GM21717 (cell line): ENCODE data around the gene NCS1.

Experiments
- ATAC-seq: cut with Tn5 transposase; IDR thresholded peaks from one replicate; pipeline ENCODE4 v1.9.1; 2021; ENCODE audit warnings: mild to moderate bottlenecking, moderate library complexity; ENCODE audit not compliant: unreplicated experiment

NCS1 gene

DNA sequence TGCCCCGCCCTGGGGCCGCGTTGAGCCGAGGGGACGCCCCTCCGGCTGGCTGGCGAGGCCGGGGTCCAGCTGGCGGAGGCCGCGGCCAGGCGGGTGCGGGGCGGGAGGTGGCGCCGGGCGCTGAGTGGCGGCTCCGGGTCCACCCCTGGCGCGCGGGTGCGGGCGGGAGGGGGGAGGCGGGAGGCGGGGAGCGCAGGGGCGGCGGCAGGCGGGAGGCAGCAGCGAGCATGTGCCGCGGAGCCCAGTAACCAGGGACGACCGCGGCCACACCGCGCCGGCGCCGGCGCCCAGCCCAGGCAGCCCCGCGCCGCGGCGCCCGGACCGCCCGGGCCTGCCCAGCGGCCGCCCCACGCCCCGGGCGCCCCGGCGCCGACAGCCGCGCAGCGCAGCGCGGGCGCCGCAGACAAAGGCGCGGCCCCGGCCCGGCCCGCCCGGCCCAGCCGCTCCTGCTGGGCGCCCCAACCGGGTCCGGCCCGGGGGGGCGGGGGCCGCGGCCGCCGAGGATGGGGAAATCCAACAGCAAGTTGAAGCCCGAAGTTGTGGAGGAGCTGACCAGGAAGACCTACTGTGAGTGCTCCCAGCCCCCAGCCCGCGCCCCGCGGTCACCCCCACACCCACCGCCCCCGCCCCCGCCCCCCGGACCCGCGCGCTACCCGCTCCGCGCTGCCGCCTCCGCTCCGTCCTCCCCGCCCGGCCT, at the start of gene NCS1:
Gene NCS1 (plus strand): TSS at position 244 of the 697 bp plus-strand sequence. CDS start 260 bp downstream, at position 504.
- ATAC-seq: no peak

- ATAC-seq: no peak
These were observed 49.7 kb upstream of the NCS1 start for GRCh38 chr9:130122456-130122855.

- ATAC-seq: no peak
These were observed 47.9 kb upstream of the NCS1 start for GRCh38 chr9:130124085-130124860.

DNA sequence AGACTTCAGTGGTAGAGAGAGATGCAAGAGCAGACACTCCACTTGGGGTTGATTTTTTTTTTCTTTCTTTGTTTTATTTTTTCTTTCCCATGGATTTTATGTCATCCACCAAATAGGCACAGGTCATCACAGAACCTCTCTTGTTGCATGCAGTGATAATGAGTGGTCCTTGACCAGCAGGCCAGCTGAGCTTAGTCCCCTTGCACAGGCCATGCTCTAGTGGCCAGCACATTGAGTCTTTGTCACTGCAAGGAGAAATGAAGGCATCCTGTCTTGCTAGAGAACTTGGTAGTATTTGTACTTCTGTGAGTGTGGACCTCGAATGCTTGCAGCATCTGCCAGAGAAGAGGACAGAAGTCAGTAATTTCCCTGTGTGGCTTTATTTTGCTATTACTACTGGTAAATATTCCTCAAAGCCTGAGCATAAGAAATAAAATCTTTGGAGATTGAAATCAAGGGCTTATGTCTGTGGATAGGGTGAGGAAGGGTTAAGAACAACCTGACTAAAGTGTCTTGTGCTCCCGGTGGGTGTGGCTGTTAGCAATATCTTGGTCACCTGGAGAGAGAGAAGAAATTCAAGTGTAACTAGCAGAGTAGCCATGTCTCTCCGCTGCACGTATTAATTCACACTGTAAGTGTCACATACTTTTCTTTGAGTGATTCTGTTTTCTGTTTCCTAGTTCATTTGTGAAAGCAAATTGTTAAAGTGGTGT, 45.3 kb upstream of the NCS1 start:
- no peak for ATAC-seq

GRCh38 chr9:130128251-130128650, 44.0 kb upstream of the NCS1 start:
- peak; percentile 41 for ATAC-seq

- peak; percentile 69 for ATAC-seq
These were observed 43.3 kb upstream of the NCS1 start for GRCh38 chr9:130128733-130129431.

DNA sequence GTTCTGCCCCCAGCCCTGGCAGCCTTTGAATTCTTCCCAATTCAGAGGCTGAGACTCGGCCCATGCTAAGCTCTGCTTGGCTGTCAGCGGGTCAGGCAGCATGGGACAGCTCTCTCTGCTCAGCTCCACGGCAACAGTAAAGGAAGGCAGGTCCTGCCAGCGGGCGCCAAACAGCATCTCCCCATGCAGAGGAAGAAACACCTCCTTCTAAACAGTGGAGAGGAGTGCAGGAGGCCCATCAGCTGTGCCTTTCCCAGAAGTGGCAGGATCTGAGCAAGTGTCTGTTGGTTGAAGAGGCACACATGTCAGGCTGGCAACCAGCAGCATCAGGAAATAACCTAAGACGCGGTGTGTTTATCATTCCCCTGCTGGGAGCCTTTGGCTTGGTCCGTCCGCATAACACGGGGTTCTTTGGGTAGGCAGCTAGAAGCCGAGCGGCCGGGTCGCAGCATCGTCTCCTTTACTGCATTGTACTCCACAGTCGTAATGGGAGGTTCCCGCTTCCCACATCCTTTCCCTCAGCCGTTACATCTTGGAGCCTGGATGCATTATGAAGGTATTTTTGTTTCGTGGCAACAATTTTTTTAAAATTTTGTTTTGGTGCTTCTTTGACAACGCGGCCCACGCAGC, 42.7 kb upstream of the NCS1 start:
- ATAC-seq: peak; percentile 15

DNA sequence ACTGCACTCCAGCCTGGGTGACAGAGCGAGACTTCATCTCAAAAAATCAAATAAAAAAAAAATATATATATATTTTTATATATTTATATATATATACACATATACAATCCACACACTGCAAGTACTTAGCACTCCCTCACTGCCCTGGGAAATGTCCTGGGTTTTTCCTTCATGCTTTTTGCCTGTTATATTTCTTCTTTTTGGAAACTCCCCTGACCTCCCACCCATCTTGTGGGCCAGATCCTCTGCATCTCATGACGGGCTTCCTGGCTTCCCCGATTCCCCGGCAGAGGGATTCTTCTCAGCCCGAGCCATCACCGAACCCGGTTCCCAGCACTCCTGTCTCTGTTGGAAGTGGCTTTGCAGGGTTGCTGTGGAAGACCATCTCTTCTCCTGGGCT, 39.5 kb upstream of the NCS1 start:
- ATAC-seq: no peak

DNA sequence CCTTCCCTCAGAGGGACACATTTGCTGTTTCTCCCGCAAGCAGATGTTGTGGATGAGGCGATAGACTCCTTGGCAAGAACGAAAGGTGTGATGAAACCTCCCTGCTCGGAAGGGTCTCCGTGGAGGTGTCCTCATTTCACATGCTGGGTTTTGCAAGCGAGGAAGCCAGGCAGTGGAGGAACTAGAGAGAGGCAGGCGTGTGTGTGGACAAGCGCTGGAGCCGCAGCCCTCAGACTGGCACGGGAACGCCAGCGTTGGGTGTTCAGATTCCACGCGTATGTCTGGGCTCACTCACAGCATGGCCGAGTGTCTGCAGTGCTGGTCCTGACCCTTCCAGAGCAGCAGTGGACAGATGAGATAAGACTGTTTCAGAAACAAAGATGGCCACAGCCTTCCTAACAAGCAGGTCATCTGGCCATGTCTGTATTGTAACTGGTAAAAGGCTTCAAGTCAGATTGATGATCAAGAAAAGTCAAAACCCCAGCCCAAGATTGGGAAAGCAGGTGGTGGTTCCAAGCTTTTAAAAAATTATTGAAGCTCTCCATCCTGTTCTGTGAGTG, 35.0 kb upstream of the NCS1 start:
- no peak for ATAC-seq

GRCh38 chr9:130137641-130138081, 34.5 kb upstream of the NCS1 start:
- ATAC-seq: no peak

- no peak for ATAC-seq
These were observed 34.0 kb upstream of the NCS1 start for GRCh38 chr9:130138171-130138653.

DNA sequence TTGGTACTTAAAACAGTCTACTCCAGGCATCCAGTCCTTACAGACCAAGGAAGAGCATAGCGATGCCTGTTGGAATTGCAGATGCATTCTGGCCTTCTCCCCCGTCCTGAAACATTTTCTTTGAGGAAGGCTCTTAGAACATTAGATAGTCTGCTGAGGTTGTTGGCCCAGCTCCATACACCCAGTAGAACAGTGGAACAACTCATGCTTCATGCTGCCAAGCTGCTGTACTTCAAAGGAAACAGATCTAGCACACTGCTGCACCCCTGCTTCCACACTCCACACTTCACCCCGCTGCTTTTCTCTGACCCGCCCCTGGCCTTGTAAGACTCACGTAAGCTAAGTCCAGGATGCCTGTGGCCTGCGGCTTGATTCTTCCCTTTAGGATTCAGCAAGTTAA, 33.4 kb upstream of the NCS1 start:
- ATAC-seq: no peak

DNA sequence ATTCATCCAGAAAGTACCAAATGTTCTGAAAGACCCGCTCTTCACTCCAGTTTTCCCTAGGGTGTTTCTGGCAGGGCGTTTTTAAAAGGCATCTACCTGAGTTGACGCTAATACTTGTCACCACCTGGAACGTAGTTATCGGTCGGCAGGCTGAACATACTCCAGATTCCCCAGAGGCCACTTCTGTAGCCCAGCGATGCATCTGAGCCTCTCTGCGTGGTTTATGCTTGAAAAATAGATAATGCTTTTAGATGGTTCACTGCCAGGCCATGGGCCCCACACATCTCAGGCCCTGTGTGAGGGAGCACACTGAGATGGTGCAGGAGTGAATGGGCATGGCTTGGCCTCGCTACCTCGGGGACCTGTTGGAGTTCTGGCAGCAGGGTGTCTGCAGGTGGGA, 33.0 kb upstream of the NCS1 start:
- ATAC-seq: no peak

GRCh38 chr9:130140706-130141105, 31.5 kb upstream of the NCS1 start:
- ATAC-seq: no peak

- ATAC-seq: no peak
These were observed 30.1 kb upstream of the NCS1 start for GRCh38 chr9:130142056-130142455.

DNA sequence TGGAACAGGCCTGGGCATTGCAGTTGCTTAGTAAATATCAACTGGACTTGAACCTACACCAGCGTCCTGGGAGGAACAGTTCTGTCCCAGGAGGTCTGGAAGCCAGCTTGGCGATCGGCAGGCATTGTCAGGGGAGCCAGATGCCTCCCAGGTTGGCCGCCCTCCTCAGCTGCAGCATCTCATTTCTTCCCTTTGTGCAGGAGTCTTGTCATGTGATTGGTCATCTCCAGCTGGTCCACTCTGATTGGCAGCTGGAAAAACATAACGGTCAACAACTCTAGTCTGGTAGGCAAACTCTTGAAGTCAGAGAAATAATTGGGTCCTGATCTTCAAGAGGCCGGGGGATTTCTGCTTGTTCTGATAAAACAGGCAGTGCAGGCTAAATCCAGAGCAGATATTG, 29.6 kb upstream of the NCS1 start:
- ATAC-seq: no peak

DNA sequence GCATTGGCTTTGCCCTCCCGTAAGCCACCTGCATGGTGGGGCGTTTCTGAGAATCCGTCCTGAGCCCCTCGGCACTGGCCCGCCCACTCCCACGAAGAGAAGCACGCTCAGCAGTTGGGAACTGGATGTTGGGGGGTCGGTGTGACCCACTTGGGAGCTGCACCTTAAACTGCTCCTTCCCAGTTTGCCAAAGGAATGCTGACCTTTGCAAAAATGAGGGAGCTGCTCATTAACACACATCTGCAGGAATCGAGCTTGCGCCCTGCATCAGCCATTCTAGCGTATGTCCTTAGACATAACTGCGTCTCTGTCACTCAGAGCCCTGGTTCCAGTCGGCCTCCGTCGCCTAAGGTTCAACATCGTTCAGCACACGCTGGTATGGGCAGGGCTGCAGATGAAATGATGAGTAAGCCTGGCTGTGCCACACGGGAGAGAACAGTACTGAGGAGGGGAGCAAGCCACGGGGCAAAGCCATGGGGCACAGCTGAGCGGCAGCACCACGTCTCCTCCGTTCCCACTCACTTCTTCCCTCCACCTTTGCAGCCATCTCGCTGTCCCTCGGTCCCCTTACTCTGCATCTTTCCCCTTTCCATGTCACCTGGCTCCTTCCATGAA, 28.8 kb upstream of the NCS1 start:
- no peak for ATAC-seq

- ATAC-seq: no peak
These were observed 28.2 kb upstream of the NCS1 start for GRCh38 chr9:130143958-130144366.

- no peak for ATAC-seq
These were observed 27.5 kb upstream of the NCS1 start for GRCh38 chr9:130144703-130145102.

DNA sequence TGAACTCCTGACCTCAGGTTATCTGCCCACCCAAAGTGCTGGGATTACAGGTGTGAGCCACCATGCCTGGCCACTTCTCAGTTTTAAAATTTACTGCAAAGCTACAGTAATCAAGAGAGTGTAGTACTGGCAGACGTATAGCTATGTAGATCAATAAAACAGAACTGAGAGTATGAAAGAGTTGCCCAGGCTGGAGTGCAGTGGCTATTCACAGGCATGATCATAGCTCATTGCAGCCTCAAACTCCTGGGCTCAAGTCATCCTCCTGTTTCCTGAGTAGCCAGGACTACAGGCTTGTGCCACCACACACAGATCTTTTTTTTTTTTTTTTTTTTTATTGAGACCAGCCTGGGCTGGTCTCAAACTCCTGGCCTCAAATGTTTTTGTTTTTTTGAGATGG, 26.5 kb upstream of the NCS1 start:
- ATAC-seq: no peak
